HepG2 (cell line): ENCODE data around the gene CENPB. TPM values are rescaled to one million over a fixed set of nuclear protein-coding genes. Genes with fewer than 3 reads are reported as not detected.

ENCODE experiments used
- AGO1 ChIP-seq: fragments of 200-400 bp; formaldehyde crosslinking; IDR thresholded peaks from 2 replicates; pipeline ENCODE4 v1.6.1; 2017; ENCODE audit warnings: mild to moderate bottlenecking, low read depth, low read length, moderate library complexity; ENCODE audit not compliant: poor library complexity, severe bottlenecking
- ASH2L ChIP-seq: fragments of 300-600, 200-600 bp; sonication (generic); IDR thresholded peaks from 2 replicates; pipeline ENCODE4 v1.7.0; 2017; ENCODE audit warnings: low read depth, mild to moderate bottlenecking, moderate library complexity, mixed read lengths, low read length; ENCODE audit not compliant: insufficient read length
- ELF4 ChIP-seq: sonication (generic); formaldehyde crosslinking; IDR thresholded peaks from 2 replicates; pipeline ENCODE4 v1.5.0; 2020; ENCODE audit warnings: missing genetic modification reagents, mild to moderate bottlenecking, moderate library complexity, borderline replicate concordance
- HIC2 ChIP-seq: sonication (generic); formaldehyde crosslinking; IDR thresholded peaks from 2 replicates; pipeline ENCODE4 v1.9.0; 2022; ENCODE audit warnings: low read depth, missing genetic modification reagents
- HNRNPH1 ChIP-seq: fragments of 200-400 bp; formaldehyde crosslinking; optimal IDR thresholded peaks from 2 replicates; pipeline ENCODE3; 2017; ENCODE audit warnings: mild to moderate bottlenecking, low read depth, low read length
- IKZF5 ChIP-seq: IDR thresholded peaks from 2 replicates; pipeline ENCODE4 v1.6.1; 2018; ENCODE audit warnings: missing genetic modification reagents, mild to moderate bottlenecking, missing compliant biosample characterization
- JUNB ChIP-seq: sonication (generic); formaldehyde crosslinking; IDR thresholded peaks from 2 replicates; pipeline ENCODE4 v1.8.0; 2022; ENCODE audit warnings: missing genetic modification reagents, mild to moderate bottlenecking, borderline replicate concordance
- KDM5A ChIP-seq: fragments of 200-600 bp; sonication (generic); IDR thresholded peaks from 2 replicates; pipeline ENCODE4 v1.7.0; 2018; ENCODE audit warnings: antibody characterized with exemption, mild to moderate bottlenecking, low read length, borderline replicate concordance
- KLF13 ChIP-seq: sonication (generic); formaldehyde crosslinking; IDR thresholded peaks from 2 replicates; pipeline ENCODE4 v1.4.0; 2020; ENCODE audit warnings: mild to moderate bottlenecking, missing genetic modification reagents
- KMT2B ChIP-seq: IDR thresholded peaks from 2 replicates; pipeline ENCODE4 v1.6.1; 2016; ENCODE audit warnings: missing genetic modification reagents, missing compliant biosample characterization
- MAFK ChIP-seq, 2 experiments: IDR thresholded peaks in 1 of 2; conservative IDR thresholded peaks in 1 of 2; 2 replicates each; pipeline ENCODE4 v1.6.1; 2011; ENCODE audit warnings: improper control_type of control experiment in 2 of 2, low read length in 2 of 2
- SAP130 ChIP-seq: IDR thresholded peaks from 2 replicates; pipeline ENCODE4 v1.6.1; 2016; ENCODE audit warnings: low read depth
- SATB2 ChIP-seq: sonication (generic); formaldehyde crosslinking; IDR thresholded peaks from 2 replicates; pipeline ENCODE4 v1.5.0; 2020; ENCODE audit warnings: missing genetic modification reagents
- SP1 ChIP-seq, 2 experiments: fragments of 450-650 bp in 1 of 2; sonication (generic) in 1 of 2; formaldehyde crosslinking in 1 of 2; IDR thresholded peaks; 2 replicates each; pipeline versions ENCODE4 v1.4.0 to v1.6.1; 2016 to 2020; ENCODE audit warnings: missing genetic modification reagents in 1 of 2
- SRSF9 ChIP-seq: fragments of 200-400 bp; formaldehyde crosslinking; IDR thresholded peaks from 2 replicates; pipeline ENCODE4 v1.6.1; 2018; ENCODE audit warnings: borderline replicate concordance, mild to moderate bottlenecking, low read depth, low read length; ENCODE audit not compliant: insufficient read depth, poor library complexity, severe bottlenecking
- U2AF1 ChIP-seq: fragments of 200-400 bp; formaldehyde crosslinking; optimal IDR thresholded peaks from 2 replicates; pipeline ENCODE3; 2017; ENCODE audit warnings: mild to moderate bottlenecking, low read depth, low read length
- ZNF207 ChIP-seq: fragments of 450-650 bp; IDR thresholded peaks from 2 replicates; pipeline ENCODE4 v1.6.1; 2016; ENCODE audit warnings: antibody characterized with exemption, borderline replicate concordance
- ZNF30 ChIP-seq: sonication (generic); formaldehyde crosslinking; IDR thresholded peaks from 2 replicates; pipeline ENCODE4 v1.5.0; 2020; ENCODE audit warnings: mild to moderate bottlenecking, missing genetic modification reagents
- ZNF563 ChIP-seq: sonication (generic); formaldehyde crosslinking; IDR thresholded peaks from 2 replicates; pipeline ENCODE4 v1.8.0; 2022; ENCODE audit warnings: mild to moderate bottlenecking, moderate library complexity, missing genetic modification reagents
- ZNF747 ChIP-seq: sonication (generic); formaldehyde crosslinking; IDR thresholded peaks from 2 replicates; pipeline ENCODE4 v1.8.1; 2023; ENCODE audit warnings: missing genetic modification reagents, mild to moderate bottlenecking, borderline replicate concordance
- ZSCAN22 ChIP-seq: sonication (generic); formaldehyde crosslinking; IDR thresholded peaks from 2 replicates; pipeline ENCODE4 v1.4.0; 2020; ENCODE audit warnings: mild to moderate bottlenecking, missing genetic modification reagents
- ZUFSP ChIP-seq: sonication (generic); formaldehyde crosslinking; IDR thresholded peaks from 2 replicates; pipeline ENCODE4 v1.9.0; 2021; ENCODE audit warnings: missing genetic modification reagents, mild to moderate bottlenecking, borderline replicate concordance
- polyA plus RNA-seq, 8 experiments: library from polyadenylated mRNA; depleted of rRNA in 3 of 8; stranded (reverse) in 7 of 8; unstranded in 1 of 8; fragments of >200 nt; fragmentation: Illumina TruSeq in 4 of 8; extraction: Trizol in 4 of 8; gene quantifications; 2 replicates each; pipeline versions ENCODE4 v1.2.1 to v1.2.3, GENCODE V29; 2011 to 2016; ENCODE audit warnings: low read depth in 4 of 8, missing spikeins in 1 of 8, mixed read lengths in 1 of 8; ENCODE audit not compliant: insufficient read depth in 1 of 8
- total RNA-seq, 5 experiments: library from RNA; depleted of rRNA; stranded (reverse); fragments of >200 nt; fragmentation: Illumina TruSeq; extraction: Trizol; gene quantifications; 2 replicates each; pipeline ENCODE4 v1.2.3, GENCODE V29; 2016; ENCODE audit warnings: low read depth in 1 of 5

CENPB gene
- total and polyA plus RNA-seq, 2 of the 13 experiments (the other 11 are each of a cell fraction or from before 2014, with no cell fraction given) = 10.4 to 54.5 TPM

- TF ChIP-seq ELF4 (CRISPR knock-in tag) (no peak), ZUFSP (no peak), HNRNPH1 (no peak), SATB2 (no peak), SRSF9 (no peak), KLF13 (CRISPR knock-in tag) (no peak), ASH2L (no peak), ZSCAN22 (CRISPR knock-in tag) (0 out of 2 replicates have a peak, but pooled peaks have one; percentile 20), ZNF30 (no peak), ZNF747 (CRISPR knock-in tag) (no peak), KMT2B (CRISPR knock-in tag) (no peak), JUNB (no peak), MAFK (conservative IDR thresholded peaks at IDR 0.05 in 1 of 2, IDR thresholded peaks at IDR 0.05 in 1 of 2; ENCODE audit: low read length in 2 of 2) (no peak), HIC2 (CRISPR knock-in tag) (no peak), AGO1 (peak; percentile 39), SAP130 (CRISPR knock-in tag) (peak; percentile 63), IKZF5 (CRISPR knock-in tag) (peak; percentile 38), ZNF207 (no peak), ZNF563 (no peak), U2AF1 (no peak), KDM5A (no peak), SP1 (IDR thresholded peaks at IDR 0.05) (no peak), SP1 (CRISPR knock-in tag; IDR thresholded peaks at IDR 0.05) (no peak)
These were observed 18.0 kb downstream of the CENPB start (continued) for GRCh38 chr20:3768342-3769130.
